Measurements from ENCODE around the gene TCL1B. TPM values are rescaled to one million over a fixed set of nuclear protein-coding genes. Genes with fewer than 3 reads are reported as not detected.

TCL1B gene
- total and polyA plus RNA-seq, 2 experiments from 2014 or later, result 5.5 to 6.0 TPM

GRCh38 chr14:95677179-95677835 is 8.9 kb upstream of the TCL1B start:
- peaks cover 2% of the 10 kb centered on the region for H3K27me3 Mint-ChIP-seq (ENCODE audit: insufficient read depth, low read depth, poor library complexity)
- Histone ChIP-seq H4K20me1 (replicated peaks; ENCODE audit: insufficient read depth) (no peaks in the 10 kb centered on the region), H3F3A (replicated peaks; ENCODE audit: low read depth) (no peaks in the 10 kb centered on the region), H3K79me2 (replicated peaks; ENCODE audit: insufficient read depth) (no peaks in the 10 kb centered on the region), H3K36me3 (ENCODE audit: insufficient read depth) (no peaks in the 10 kb centered on the region), H2AFZ (no peak overlapping the region), H3K27me3 (ENCODE audit: insufficient read depth) (no peaks in the 10 kb centered on the region), H3K4me2 (no peak overlapping the region), H3K4me3 (no peak overlapping the region), H3K27ac (ENCODE audit: low read depth) (no peak overlapping the region), H3K4me1 (ENCODE audit: insufficient read depth) (peaks cover 4% of the 10 kb centered on the region), H3K9me2 (ENCODE audit: insufficient read depth) (peaks cover 15% of the 10 kb centered on the region; the same call in 1 of the 2 replicates)
- no peak for ATAC-seq
- peaks cover 14% of the 10 kb centered on the region for H3K4me1 Mint-ChIP-seq
- H3K9me3 Mint-ChIP-seq, result peaks cover 16% of the 10 kb centered on the region
- peaks cover 4% of the 10 kb centered on the region; the same call in 2 of the 3 replicates for H3K36me3 Mint-ChIP-seq (ENCODE audit: low read depth)
- no peak overlapping the region for H3K27ac Mint-ChIP-seq
- DNase-seq (ENCODE audit: low spot score), result no peak
- no peak for TF ChIP-seq REST (IDR thresholded peaks at IDR 0.05; ENCODE audit: unreplicated experiment)
- TF ChIP-seq, protein P1, sequence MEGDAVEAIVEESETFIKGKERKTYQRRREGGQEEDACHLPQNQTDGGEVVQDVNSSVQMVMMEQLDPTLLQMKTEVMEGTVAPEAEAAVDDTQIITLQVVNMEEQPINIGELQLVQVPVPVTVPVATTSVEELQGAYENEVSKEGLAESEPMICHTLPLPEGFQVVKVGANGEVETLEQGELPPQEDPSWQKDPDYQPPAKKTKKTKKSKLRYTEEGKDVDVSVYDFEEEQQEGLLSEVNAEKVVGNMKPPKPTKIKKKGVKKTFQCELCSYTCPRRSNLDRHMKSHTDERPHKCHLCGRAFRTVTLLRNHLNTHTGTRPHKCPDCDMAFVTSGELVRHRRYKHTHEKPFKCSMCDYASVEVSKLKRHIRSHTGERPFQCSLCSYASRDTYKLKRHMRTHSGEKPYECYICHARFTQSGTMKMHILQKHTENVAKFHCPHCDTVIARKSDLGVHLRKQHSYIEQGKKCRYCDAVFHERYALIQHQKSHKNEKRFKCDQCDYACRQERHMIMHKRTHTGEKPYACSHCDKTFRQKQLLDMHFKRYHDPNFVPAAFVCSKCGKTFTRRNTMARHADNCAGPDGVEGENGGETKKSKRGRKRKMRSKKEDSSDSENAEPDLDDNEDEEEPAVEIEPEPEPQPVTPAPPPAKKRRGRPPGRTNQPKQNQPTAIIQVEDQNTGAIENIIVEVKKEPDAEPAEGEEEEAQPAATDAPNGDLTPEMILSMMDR (conservative IDR thresholded peaks at IDR 0.05; ENCODE audit: low read depth in 2 of 2), result no peak
- TF ChIP-seq EZH2phosphoT487 (IDR thresholded peaks at IDR 0.05; ENCODE audit: unreplicated experiment), result no peak
- no peak for TF ChIP-seq STAT1 (IDR thresholded peaks at IDR 0.05; ENCODE audit: unreplicated experiment)
- TF ChIP-seq JUNB (IDR thresholded peaks at IDR 0.05; ENCODE audit: unreplicated experiment), result no peak
- no peak for TF ChIP-seq CREB1 (CRISPR knock-in tag; IDR thresholded peaks at IDR 0.05; ENCODE audit: low read depth)
- no peak for TF ChIP-seq POLR2AphosphoS5 (IDR thresholded peaks at IDR 0.05; ENCODE audit: low read depth)
- H3K4me3 Mint-ChIP-seq, result no peak overlapping the region

DNA sequence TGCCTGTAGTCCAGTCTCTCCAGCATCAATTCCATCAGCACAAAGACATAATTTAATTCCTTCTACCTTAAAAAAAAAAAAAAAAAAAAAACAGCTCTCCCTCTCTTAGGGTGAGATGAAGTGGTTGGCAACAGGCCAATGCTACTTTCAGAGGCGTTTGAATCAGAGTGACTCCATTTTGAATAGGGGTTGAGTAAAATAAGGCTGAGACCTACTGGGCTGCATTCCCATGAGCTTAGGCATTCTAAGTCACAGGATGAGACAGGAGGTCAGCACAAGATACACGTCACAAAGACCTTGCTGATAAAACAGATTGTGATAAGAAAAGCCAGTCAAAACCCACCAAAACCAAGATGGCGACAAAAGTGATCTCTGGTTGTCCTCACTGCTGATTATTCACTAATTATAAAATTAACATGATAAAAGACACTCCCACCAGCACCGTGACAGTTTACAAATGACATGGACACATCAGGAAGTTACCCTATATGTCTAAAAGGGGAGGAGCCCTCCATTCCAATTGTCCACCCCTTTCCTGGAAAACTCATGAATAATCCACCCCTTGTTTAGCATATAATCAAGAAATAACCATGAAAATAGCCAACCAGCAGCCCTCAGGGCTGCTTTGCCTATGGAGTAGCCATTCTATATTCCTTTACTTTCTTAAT is 6.9 kb upstream of the TCL1B start:
- H3K4me1 Mint-ChIP-seq, result peaks cover 14% of the 10 kb centered on the region
- TF ChIP-seq POLR2AphosphoS5 (IDR thresholded peaks at IDR 0.05; ENCODE audit: low read depth) (no peak), EZH2phosphoT487 (IDR thresholded peaks at IDR 0.05; ENCODE audit: unreplicated experiment) (no peak), REST (IDR thresholded peaks at IDR 0.05; ENCODE audit: unreplicated experiment) (no peak), ZNF114 (CRISPR knock-in tag; IDR thresholded peaks at IDR 0.05) (no peak), STAT1 (IDR thresholded peaks at IDR 0.05; ENCODE audit: unreplicated experiment) (no peak), JUNB (IDR thresholded peaks at IDR 0.05; ENCODE audit: unreplicated experiment) (no peak)
- TF ChIP-seq, protein P1 (conservative IDR thresholded peaks at IDR 0.05; ENCODE audit: low read depth in 2 of 2), result no peak

More for the DNA sequence above, 6.9 kb upstream of the TCL1B start:
- Histone ChIP-seq H3K27me3 (ENCODE audit: insufficient read depth) (no peaks in the 10 kb centered on the region), H3K4me1 (ENCODE audit: insufficient read depth) (peaks cover 4% of the 10 kb centered on the region), H3K79me2 (replicated peaks; ENCODE audit: insufficient read depth) (no peaks in the 10 kb centered on the region), H3K9me2 (ENCODE audit: insufficient read depth) (peaks cover 15% of the 10 kb centered on the region; the same call in 1 of the 2 replicates), H3K4me3 (no peak overlapping the region), H3F3A (replicated peaks; ENCODE audit: low read depth) (no peaks in the 10 kb centered on the region), H3K36me3 (ENCODE audit: insufficient read depth) (no peaks in the 10 kb centered on the region), H3K27ac (ENCODE audit: low read depth) (no peak overlapping the region), H4K20me1 (replicated peaks; ENCODE audit: insufficient read depth) (no peaks in the 10 kb centered on the region), H3K4me2 (no peak overlapping the region), H2AFZ (no peak overlapping the region)
- Mint-ChIP-seq H3K9me3 (peaks cover 16% of the 10 kb centered on the region), H3K36me3 (ENCODE audit: low read depth) (peaks cover 4% of the 10 kb centered on the region; the same call in 2 of the 3 replicates), H3K27ac (no peak overlapping the region), H3K4me3 (no peak overlapping the region), H3K27me3 (ENCODE audit: insufficient read depth, low read depth, poor library complexity) (peaks cover 2% of the 10 kb centered on the region)
- DNase-seq (ENCODE audit: low spot score), result no peak
- ATAC-seq, result no peak
